HFF-Myc (cell line): ENCODE results near the gene SNRPA.

ENCODE experiments used
- DNase-seq: peaks from one replicate; pipeline ENCODE4 v3.0.0-alpha.2; 2011; ENCODE audit warnings: low read depth; ENCODE audit errors: extremely low read depth
- H3K4me3 ChIP-seq: replicated peaks from 2 replicates; pipeline ENCODE4 v1.5.1; 2011; ENCODE audit warnings: low read depth, mild to moderate bottlenecking, control low read depth, low read length
- TF ChIP-seq, protein P1 (sequence below): IDR thresholded peaks from 2 replicates; pipeline ENCODE4 v1.5.1; 2012; ENCODE audit warnings: mild to moderate bottlenecking, low read depth, low read length, control low read depth; ENCODE audit errors: missing control alignments

Gene SNRPA

DNA sequence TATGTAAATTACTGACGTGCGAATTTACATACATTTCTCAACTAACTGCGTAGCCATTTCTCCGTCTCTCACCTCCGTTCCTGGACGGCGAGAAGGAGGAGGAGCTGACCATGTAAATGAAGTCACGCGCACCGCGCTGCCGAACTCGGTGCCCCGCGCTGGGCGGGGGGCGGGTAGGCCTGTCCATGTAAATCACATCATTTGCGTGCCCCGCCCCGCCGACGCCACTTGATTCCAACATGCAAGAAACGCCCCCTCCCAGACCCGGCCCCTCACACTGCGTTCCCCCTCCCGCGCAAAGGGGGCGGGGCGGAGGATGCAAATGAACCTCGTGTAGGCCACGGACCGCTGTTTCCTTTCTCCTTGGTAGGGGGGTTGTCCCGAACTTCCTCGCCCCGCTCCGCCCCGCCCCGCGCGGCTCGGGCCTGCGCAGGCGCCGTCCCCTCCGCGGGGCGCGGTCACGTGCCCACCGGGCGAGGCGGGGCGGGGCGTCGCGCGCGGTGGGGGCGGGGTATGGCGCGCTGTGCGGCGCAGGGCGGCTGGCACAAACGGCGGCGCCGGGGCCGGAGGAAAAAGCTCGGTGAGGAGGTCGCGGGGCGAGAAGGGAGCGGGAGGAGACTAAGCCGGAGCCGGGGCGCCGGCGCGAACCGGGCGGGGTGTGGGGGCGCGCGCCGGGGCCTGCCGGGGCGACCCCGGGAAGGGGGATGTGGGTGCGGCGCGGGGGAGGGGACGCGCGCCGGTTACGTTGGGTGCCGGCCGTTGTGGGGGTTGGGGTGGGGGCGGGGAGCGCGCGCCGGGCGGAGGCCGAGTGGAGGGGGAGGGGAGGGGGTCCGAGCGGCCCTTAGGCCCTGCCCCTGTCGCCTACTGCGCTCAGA lies 47.9 kb downstream of the SNRPA start, which contains the start of gene EGLN2:
TSS of gene EGLN2 (plus strand) at position 509 of the 875 bp plus-strand sequence. CDS start 1,382 bp downstream, outside the sequence.
- peak within 1 kb of the TSS; percentile 78 for H3K4me3 ChIP-seq
- DNase-seq: peak; percentile 95
- TF ChIP-seq, protein P1, sequence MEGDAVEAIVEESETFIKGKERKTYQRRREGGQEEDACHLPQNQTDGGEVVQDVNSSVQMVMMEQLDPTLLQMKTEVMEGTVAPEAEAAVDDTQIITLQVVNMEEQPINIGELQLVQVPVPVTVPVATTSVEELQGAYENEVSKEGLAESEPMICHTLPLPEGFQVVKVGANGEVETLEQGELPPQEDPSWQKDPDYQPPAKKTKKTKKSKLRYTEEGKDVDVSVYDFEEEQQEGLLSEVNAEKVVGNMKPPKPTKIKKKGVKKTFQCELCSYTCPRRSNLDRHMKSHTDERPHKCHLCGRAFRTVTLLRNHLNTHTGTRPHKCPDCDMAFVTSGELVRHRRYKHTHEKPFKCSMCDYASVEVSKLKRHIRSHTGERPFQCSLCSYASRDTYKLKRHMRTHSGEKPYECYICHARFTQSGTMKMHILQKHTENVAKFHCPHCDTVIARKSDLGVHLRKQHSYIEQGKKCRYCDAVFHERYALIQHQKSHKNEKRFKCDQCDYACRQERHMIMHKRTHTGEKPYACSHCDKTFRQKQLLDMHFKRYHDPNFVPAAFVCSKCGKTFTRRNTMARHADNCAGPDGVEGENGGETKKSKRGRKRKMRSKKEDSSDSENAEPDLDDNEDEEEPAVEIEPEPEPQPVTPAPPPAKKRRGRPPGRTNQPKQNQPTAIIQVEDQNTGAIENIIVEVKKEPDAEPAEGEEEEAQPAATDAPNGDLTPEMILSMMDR: no peak

DNA sequence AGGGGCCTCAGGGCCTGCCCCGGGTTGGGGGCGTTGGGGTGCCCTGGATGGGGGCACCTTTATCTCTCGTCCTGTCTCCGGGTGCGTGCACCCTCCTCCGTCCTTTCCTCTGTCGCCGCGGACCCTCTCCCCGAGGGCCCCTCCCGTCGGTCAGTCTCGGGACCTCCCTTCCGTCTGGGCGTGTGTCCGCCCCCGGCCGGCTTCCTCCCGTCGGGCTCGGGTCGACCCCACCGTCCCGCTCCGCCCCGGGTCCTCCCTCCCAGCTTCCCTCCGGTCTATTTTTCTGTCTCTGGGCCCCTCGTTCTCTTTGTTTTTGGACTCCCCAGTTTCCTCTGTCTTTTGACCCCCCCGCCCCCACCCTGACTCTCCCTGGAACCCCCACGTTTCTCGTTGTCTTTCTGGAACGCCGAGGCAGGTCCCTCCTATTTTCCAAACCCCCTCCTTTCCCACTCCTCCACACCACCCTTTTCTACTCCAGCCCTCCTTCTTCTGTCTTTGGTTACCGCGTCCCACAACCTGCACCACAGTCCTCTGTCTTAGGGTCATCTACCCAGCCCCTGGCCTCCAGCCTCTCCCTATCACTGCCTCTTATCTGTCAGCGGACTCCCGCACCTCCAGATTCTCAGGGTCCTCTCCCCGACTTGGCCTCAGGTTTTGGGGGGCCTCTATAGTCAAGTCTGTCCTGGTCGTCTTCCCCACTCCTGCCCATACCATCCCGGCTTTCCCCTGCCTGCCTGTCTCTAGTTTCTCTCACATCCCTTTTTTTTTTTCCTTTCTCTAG lies 48.7 kb downstream of the SNRPA start:
- TF ChIP-seq, protein P1: no peak
- DNase-seq: no peak
- H3K4me3 ChIP-seq: peak overlapping the region; percentile 78

DNA sequence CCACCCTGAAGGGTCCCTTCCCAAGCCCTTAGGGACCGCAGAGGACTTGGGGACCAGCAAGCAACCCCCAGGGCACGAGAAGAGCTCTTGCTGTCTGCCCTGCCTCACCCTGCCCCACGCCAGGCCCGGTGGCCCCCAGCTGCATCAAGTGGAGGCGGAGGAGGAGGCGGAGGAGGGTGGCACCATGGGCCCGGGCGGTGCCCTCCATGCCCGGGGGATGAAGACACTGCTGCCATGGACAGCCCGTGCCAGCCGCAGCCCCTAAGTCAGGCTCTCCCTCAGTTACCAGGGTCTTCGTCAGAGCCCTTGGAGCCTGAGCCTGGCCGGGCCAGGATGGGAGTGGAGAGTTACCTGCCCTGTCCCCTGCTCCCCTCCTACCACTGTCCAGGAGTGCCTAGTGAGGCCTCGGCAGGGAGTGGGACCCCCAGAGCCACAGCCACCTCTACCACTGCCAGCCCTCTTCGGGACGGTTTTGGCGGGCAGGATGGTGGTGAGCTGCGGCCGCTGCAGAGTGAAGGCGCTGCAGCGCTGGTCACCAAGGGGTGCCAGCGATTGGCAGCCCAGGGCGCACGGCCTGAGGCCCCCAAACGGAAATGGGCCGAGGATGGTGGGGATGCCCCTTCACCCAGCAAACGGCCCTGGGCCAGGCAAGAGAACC lies 49.5 kb downstream of the SNRPA start:
- TF ChIP-seq, protein P1: no peak
- no peak for DNase-seq
- peak overlapping the region; percentile 78 for H3K4me3 ChIP-seq

DNA sequence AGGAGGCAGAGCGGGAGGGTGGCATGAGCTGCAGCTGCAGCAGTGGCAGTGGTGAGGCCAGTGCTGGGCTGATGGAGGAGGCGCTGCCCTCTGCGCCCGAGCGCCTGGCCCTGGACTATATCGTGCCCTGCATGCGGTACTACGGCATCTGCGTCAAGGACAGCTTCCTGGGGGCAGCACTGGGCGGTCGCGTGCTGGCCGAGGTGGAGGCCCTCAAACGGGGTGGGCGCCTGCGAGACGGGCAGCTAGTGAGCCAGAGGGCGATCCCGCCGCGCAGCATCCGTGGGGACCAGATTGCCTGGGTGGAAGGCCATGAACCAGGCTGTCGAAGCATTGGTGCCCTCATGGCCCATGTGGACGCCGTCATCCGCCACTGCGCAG lies 50.0 kb downstream of the SNRPA start:
- H3K4me3 ChIP-seq: peak overlapping the region; percentile 78

DNA sequence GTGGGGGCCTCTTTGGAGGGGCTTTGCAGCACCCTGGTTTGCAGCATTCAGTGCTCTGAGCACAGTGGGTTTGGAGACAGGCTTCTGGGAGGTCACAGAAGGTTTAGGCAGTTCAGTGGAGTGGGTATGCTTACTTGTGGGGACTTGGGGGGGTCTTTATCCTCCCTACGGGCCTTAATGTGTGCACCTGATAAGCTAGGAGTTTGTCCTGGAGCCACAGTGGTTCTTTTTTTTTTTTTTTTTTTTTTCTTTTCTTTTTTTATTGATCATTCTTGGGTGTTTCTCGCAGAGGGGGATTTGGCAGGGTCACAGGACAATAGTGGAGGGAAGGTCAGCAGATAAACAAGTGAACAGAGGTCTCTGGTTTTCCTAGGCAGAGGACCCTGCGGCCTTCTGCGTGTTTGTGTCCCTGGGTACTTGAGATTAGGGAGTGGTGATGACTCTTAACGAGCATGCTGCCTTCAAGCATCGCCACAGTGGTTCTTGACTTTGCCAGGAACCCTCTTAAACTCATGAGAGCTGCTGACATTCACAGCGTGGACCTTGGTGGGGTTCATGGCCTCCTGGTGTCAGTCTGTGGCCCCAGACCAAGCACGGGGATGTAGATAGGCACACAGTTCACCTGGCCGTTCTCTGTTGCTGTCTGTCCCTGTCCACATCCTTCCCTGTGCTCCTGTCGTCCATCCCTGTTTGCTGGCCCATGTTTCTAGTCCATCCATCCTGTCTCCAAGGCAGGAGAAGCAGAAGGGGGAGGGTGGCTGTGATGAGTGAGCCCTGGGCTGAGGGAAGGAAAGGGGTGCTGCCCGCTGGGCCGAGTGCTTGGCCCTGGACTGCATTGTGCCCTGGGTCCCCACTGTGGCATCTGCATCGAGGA lies 50.7 kb downstream of the SNRPA start:
- peak overlapping the region; percentile 78 for H3K4me3 ChIP-seq
- no peak for DNase-seq
- TF ChIP-seq, protein P1: no peak

More for the DNA sequence above, 50.0 kb downstream of the SNRPA start:
- DNase-seq: no peak
- TF ChIP-seq, protein P1: no peak
